T-helper 2 cell treated with Interferon-gamma antibody and Interleukin-4, amounts not matched to agents 5 μg/mL and 100 μg/mL, for 36 hours (primary cell): ENCODE measurements around the gene SYTL5.
A peak's percentile ranks its signal among the peaks of the same experiment; 100 is the strongest.

Source experiments
- DNase-seq: peaks from one replicate; pipeline ENCODE4 v3.0.0; 2021; ENCODE audit warnings: low spot score
- H3K27ac Mint-ChIP-seq: one replicate; pipeline ENCODE4 v1.8.0; 2021; ENCODE audit warnings: mild to moderate bottlenecking, mixed read lengths
- H3K27me3 Mint-ChIP-seq: one replicate; pipeline ENCODE4 v1.8.0; 2021; ENCODE audit warnings: low read depth, mixed read lengths
- H3K36me3 Mint-ChIP-seq: one replicate; pipeline ENCODE4 v1.8.0; 2021; ENCODE audit warnings: low read depth, mixed read lengths
- H3K4me1 Mint-ChIP-seq: one replicate; pipeline ENCODE4 v1.8.0; 2021; ENCODE audit warnings: low read depth, mixed read lengths
- H3K4me3 Mint-ChIP-seq: one replicate; pipeline ENCODE4 v1.8.0; 2022; ENCODE audit warnings: mild to moderate bottlenecking, moderate library complexity, mixed read lengths
- H3K9me3 Mint-ChIP-seq: one replicate; pipeline ENCODE4 v1.8.0; 2021; ENCODE audit warnings: mixed read lengths

SYTL5 gene

DNA sequence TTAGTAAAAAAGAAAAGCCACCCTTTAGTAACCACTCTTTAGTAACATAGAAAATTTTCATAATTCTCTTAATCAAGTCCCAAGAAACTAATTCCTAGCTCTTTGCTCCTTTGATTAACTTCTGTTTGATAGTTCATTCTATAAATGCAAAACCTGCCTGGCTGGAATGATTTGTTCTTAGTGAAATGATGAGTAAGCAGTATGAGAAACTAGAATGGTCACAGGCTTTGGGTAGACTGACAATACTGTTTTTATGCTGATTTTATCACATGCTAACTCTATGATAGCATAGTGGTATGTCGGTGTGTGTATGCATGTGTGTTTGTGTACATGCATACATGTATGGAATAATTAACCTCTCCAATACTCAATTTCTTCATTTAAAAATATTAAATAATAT is 81.2 kb downstream of the SYTL5 start:
- no peaks in the 10 kb centered on the region for H3K36me3 Mint-ChIP-seq
- H3K27ac Mint-ChIP-seq: no peak overlapping the region
- DNase-seq: no peak
- no peaks in the 10 kb centered on the region for H3K9me3 Mint-ChIP-seq
- H3K4me3 Mint-ChIP-seq: no peak overlapping the region
- H3K4me1 Mint-ChIP-seq: peaks cover 7% of the 10 kb centered on the region
- no peaks in the 10 kb centered on the region for H3K27me3 Mint-ChIP-seq

DNA sequence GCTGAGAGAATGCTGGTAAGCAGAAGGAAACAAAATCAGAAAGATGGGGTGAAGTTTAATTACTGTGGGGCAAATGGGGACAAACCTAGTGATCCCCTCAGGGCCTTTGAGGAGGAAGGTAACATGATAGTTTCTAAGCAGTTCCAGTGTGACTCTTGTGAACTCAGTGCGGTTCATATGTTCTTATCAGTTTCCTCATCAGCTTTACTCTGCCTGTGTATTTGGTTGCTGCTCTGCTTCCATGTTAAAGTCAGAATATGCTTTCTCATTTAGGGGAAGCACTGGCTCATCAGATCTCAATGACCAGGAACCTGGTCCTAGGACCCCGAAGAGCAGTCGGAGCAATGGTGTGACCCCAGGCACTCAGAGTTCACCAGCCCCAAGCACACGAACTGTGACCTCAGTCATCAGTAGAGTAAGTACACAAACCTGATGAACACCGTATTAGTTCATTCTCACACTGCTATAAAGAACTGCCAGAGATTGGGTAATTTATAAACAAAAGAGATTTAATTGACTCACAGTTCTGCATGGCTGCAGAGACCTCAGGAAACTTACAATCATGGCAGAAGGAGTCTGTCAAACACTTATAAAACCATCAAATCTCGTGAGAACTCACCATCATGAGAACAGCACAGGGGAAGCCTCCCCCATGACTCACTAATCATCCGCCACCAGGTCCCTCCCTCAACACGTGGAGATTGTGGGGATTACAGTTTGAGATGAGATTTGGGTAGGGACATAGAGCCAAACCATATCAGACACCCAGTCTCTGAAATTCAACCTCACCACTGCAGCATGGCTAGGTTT is 83.0 kb downstream of the SYTL5 start:
- Mint-ChIP-seq H3K27me3 (no peaks in the 10 kb centered on the region), H3K4me3 (no peak overlapping the region), H3K36me3 (no peaks in the 10 kb centered on the region), H3K9me3 (no peaks in the 10 kb centered on the region), H3K4me1 (peaks cover 7% of the 10 kb centered on the region), H3K27ac (no peak overlapping the region)
- no peak for DNase-seq

DNA sequence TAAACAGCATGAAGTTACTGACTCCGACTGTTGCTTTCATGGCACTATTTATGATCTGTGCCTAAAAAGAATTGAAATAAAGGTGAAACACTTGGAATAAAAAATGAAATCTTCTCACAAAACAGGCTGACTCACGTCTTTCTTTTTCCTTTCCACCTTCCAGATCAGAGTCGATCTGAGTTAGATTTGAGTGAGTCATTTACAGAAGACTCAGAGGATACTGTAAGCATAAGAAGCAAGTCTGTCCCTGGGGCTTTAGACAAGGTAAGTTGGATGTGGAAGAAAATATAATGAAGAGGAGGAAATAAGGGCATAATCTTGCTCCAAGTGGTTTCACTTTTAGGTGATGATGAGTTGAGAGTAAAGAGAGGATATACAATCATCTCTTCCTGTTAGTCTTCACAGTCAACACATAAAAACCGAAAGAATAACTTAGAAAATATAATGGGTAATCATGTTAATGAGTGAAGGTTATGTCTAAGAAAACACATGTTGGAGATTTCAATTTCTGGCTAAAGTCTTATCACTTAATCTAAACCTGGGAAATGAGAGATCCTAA is 89.7 kb downstream of the SYTL5 start:
- Mint-ChIP-seq H3K4me3 (peak overlapping the region; percentile 48), H3K36me3 (no peaks in the 10 kb centered on the region), H3K9me3 (peaks cover 6% of the 10 kb centered on the region), H3K27ac (peak overlapping the region; percentile 34), H3K27me3 (no peaks in the 10 kb centered on the region), H3K4me1 (no peaks in the 10 kb centered on the region)
- no peak for DNase-seq

DNA sequence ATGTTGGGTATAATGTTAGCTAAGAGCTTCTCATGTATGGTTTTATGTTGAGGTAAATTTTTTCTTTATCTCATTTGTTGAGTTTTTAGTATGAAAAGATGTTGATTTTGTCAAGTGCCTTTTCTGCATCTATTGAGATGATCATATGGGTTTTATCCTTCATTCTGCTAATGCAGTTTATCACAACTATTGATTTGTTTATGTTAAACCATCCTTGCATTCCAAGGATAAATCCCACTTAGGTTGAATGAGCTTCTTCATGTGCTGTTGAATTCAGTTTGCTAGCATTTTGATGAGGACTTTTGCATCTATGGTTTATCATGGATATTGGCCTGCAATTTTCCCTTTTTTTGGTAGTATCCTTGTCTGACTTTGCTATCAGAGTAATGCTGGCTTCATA is 93.3 kb downstream of the SYTL5 start:
- DNase-seq: no peak
- peaks cover 8% of the 10 kb centered on the region for H3K4me1 Mint-ChIP-seq
- H3K4me3 Mint-ChIP-seq: no peak overlapping the region
- no peak overlapping the region for H3K27ac Mint-ChIP-seq
- no peaks in the 10 kb centered on the region for H3K27me3 Mint-ChIP-seq
- no peaks in the 10 kb centered on the region for H3K36me3 Mint-ChIP-seq
- peaks cover 6% of the 10 kb centered on the region for H3K9me3 Mint-ChIP-seq

DNA sequence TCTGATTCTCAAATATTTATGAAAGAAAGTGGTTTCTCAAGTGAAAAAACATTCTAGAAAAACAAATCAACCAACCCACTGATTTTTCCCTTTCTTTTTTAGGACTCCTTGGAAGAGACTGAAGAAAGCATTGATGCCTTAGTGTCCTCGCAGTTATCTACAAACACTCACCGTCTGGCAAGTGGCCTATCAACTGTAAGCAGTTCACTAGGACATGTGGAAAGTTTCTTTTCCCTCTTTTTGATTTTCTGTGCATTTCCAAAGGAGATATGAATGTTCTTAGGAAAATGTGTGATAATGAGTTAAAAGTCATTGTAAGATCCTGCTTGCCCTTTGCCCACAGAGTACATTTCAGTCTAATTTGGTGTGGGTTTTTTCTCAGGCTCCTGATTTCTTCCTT is 95.9 kb downstream of the SYTL5 start:
- Mint-ChIP-seq H3K27ac (no peak overlapping the region), H3K36me3 (no peaks in the 10 kb centered on the region)

DNA sequence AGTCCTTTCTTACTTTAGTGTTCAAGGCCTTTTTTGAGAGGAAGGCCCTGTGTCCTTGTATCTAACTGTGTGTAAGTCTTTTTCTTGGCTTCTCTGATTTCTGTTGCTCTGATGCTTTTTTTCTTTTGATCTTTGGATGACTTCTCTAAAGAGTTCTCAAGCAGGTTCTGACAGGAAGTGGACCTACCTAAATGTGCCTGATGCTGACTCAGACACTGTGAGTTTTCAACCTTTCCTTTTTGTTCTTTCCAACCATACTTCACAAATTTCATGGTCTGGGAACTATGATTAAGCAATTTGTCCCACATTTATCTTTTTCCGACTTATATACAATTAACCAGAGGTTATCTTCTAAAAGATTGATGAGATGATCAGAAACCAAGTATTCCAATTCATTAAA is 96.5 kb downstream of the SYTL5 start:
- no peak overlapping the region for H3K4me3 Mint-ChIP-seq
- peaks cover 8% of the 10 kb centered on the region for H3K4me1 Mint-ChIP-seq
- peaks cover 6% of the 10 kb centered on the region for H3K9me3 Mint-ChIP-seq
- no peak for DNase-seq
- H3K27ac Mint-ChIP-seq: no peak overlapping the region
- H3K36me3 Mint-ChIP-seq: no peaks in the 10 kb centered on the region
- no peaks in the 10 kb centered on the region for H3K27me3 Mint-ChIP-seq

More for the DNA sequence above, 95.9 kb downstream of the SYTL5 start:
- Mint-ChIP-seq H3K4me3 (no peak overlapping the region), H3K27me3 (no peaks in the 10 kb centered on the region), H3K4me1 (peaks cover 8% of the 10 kb centered on the region), H3K9me3 (peaks cover 6% of the 10 kb centered on the region)
- no peak for DNase-seq

DNA sequence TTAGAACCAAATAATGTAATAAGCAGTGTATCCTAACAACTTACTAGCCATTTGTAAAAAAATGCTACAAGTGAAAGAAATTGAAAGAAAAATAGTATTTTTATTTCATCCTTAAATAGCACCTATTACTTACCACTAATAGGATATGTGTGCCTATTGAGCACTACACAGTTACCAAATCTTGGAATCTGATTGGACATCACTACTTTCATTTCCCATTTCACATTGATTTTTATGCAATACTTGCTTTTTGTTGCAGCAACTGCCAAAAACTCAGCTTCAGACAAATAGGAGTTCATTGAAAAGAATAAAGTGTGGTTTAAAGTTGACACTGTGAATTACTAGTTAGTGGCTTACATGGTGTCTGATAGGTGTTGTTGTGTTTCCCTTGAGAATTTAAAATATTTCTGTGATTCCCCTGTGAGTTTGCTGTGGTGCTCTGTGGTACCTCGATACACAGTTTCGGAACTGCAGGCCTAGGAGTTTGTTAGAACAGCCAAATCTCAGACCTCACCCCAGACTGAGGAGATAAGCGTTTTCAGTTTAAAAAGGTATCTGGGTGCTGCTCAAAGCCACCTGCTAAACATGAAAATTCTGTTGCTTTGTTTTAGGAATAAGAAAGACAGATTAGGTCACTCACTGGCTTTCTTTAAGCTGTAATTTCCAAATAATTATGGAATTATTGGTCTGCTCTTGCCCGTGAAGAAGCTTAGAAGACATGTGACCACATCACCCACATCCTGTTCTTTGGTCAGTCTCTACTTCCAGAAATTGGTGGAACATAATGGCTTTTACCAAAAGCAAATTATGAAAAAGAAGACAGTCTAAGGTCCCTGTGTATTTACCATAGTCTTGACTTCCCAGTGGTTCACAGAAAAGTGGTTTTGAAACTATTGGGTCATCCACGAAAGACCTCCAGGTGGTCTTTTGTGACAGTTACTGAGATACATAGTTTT is 97.8 kb downstream of the SYTL5 start:
- H3K27me3 Mint-ChIP-seq: no peaks in the 10 kb centered on the region
- H3K4me1 Mint-ChIP-seq: peaks cover 8% of the 10 kb centered on the region
- H3K36me3 Mint-ChIP-seq: no peaks in the 10 kb centered on the region
- H3K27ac Mint-ChIP-seq: no peak overlapping the region
- no peak overlapping the region for H3K4me3 Mint-ChIP-seq
- H3K9me3 Mint-ChIP-seq: peaks cover 1% of the 10 kb centered on the region
- no peak for DNase-seq

DNA sequence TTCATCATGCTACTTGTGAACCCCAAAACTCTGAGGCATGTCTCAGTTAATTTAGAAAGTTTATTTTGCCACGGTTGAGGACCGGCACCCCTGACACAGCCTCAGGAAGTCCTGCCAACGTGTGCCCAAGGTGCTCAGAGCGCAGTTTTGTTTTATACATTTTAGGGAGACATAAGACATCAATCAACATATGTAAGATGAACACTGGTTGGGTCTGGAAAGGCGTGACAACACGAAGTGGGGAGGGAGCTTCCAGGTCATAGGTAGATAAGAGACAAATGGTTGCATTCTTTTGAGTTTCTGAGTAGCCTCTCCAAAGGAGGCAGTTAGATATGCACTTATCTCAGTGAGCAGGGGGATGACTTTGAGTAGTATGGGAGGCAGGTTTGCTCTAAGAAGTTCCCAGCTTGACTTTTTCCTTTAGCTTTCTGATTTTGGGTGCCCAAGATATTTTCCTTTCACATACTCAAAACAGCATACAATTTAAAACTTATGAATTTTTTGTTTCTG is 98.9 kb downstream of the SYTL5 start:
- no peaks in the 10 kb centered on the region for H3K36me3 Mint-ChIP-seq
- peaks cover 8% of the 10 kb centered on the region for H3K4me1 Mint-ChIP-seq
- H3K27ac Mint-ChIP-seq: no peak overlapping the region
- no peak for DNase-seq
- H3K9me3 Mint-ChIP-seq: no peaks in the 10 kb centered on the region
- H3K4me3 Mint-ChIP-seq: no peak overlapping the region
- H3K27me3 Mint-ChIP-seq: no peaks in the 10 kb centered on the region

DNA sequence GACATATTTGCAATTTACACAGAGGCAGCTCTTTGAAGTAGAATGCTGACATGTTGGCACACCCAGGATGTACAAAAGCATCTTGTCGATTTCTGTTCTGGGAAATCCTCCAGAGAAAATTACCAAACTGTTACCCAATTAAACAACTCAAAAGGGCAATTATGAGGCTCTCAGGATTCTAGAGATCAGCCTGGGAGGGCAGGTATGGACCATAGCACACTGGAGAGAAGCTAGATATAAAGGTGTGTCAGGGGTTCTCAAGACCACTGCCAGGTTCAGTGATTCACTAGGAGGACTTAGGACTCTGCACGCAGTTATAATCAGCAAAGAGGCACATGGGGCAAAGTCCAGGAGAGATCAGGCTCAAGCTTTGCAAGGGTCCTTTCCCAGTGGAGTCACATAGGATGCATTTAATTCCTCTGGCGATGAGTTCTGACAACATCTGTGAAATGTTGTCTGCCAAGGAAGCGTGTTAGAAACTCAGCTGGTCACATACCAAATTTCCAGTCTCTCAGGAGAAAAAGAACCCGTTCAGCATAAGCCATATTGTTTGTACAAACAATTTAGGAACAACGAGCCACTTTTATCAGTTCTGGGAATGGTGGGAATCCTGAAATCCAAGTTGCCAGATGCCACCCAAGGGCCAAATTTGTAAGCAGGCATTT is 100.8 kb downstream of the SYTL5 start:
- no peak for DNase-seq

DNA sequence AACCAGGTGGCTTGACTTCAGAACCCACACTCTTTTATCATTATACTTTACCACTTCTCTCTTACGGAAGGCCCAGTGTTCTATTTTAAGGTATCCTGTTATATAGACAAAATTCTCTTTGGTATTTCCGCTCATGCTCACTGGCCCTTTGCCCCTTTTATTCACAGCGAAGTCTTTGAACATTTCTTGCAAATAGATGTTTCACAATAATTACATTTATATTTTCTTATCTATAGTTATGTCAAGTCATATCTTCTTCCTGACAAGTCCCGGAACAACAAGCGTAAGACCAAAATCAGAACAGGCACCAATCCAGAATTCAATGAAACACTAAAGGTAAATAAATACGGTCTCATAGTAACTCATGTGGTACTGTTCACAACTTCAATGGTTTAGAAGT is 102.0 kb downstream of the SYTL5 start:
- H3K4me1 Mint-ChIP-seq: peaks cover 6% of the 10 kb centered on the region
- no peak for DNase-seq
- H3K27me3 Mint-ChIP-seq: no peaks in the 10 kb centered on the region
- no peak overlapping the region for H3K27ac Mint-ChIP-seq
- H3K4me3 Mint-ChIP-seq: no peak overlapping the region
- no peaks in the 10 kb centered on the region for H3K36me3 Mint-ChIP-seq
- no peaks in the 10 kb centered on the region for H3K9me3 Mint-ChIP-seq

More for the DNA sequence above, 100.8 kb downstream of the SYTL5 start:
- Mint-ChIP-seq H3K36me3 (no peaks in the 10 kb centered on the region), H3K4me1 (peaks cover 8% of the 10 kb centered on the region), H3K27me3 (no peaks in the 10 kb centered on the region), H3K9me3 (no peaks in the 10 kb centered on the region), H3K4me3 (no peak overlapping the region), H3K27ac (no peak overlapping the region)

DNA sequence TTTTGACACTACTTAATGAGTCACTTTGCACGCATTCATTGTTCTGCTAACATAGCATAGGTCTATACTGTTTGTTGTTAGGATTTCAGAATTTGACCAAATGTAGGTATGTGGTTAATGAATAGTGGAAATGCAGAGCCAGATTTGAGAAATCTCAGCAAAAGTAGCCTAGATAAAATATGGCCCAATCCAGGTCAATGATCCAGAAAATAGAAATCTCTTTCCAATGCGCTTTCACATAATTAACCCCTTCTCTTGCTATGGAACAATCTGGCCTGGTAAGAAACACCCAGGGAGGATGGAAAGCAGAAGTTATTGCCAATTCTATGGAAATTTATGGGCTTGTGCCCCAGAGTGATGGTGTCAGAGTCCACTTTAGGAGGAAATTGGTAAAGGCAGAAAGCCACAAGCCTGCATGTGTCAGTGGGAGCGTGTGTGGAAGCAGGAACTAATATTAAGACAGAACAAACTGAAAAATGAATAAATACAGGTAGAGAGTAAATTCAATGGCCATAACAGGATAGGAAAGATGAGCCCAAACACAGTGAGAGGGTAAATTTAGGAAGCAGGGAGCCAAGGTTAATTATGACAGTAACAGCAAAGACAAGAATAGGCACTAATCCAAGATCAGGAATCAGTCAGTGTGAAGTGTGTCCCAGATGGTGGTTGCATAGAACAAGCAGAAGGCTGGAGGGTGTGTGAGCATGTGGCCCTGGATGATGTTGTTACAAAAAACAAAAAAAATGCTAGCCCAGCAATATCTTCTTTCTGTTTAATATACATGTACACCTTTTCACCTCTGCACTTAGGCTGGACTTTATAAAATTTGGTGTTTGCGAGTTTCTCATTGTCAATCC is 102.9 kb downstream of the SYTL5 start:
- peaks cover 2% of the 10 kb centered on the region for H3K4me1 Mint-ChIP-seq
- no peaks in the 10 kb centered on the region for H3K27me3 Mint-ChIP-seq
- H3K4me3 Mint-ChIP-seq: no peak overlapping the region
- H3K9me3 Mint-ChIP-seq: no peaks in the 10 kb centered on the region
- DNase-seq: no peak
- H3K36me3 Mint-ChIP-seq: no peaks in the 10 kb centered on the region
- no peak overlapping the region for H3K27ac Mint-ChIP-seq

DNA sequence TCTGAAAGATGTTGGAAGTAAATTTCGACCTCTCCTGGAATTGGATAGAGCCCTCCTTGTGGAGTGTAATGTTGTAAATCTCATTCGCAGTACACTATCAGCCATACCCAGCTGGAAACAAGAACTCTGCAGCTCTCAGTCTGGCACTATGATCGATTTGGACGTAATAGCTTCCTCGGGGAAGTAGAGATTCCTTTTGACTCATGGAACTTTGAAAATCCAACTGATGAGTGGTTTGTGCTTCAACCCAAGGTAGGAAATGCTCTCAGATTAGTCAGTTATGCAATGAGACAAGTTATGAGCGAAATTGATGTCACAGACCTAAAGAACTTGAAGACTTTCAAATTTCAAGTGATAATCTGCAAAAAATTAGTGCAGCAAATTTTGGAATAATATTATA is 103.9 kb downstream of the SYTL5 start:
- H3K4me1 Mint-ChIP-seq: no peaks in the 10 kb centered on the region
- no peak overlapping the region for H3K27ac Mint-ChIP-seq
- H3K9me3 Mint-ChIP-seq: no peaks in the 10 kb centered on the region
- H3K36me3 Mint-ChIP-seq: no peaks in the 10 kb centered on the region
- H3K27me3 Mint-ChIP-seq: no peaks in the 10 kb centered on the region
- no peak for DNase-seq
- H3K4me3 Mint-ChIP-seq: no peak overlapping the region

DNA sequence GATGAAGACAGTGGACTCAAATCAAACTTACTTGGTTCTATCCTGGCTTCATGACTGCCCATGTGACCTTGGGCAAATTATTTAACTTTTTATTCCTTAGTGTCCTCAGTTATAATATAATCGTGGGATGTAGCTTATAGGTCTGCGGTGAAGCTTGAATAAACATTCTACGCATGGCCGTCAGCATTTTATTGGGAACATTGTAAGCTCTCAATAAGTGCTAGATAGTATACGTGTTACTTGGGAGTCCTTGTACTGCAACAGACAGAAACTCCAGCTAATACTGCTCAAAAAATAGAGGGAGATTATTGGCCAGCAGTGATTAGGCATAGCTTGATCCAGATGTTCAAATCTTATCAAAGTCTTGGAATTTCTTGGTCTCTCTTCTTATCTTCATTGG is 104.8 kb downstream of the SYTL5 start:
- no peak for DNase-seq
- Mint-ChIP-seq H3K36me3 (no peaks in the 10 kb centered on the region), H3K4me3 (no peak overlapping the region), H3K9me3 (no peaks in the 10 kb centered on the region), H3K27ac (no peak overlapping the region), H3K27me3 (no peaks in the 10 kb centered on the region), H3K4me1 (no peaks in the 10 kb centered on the region)
